Measurements from ENCODE around the gene DPH7. TPM values are rescaled to one million over a fixed set of nuclear protein-coding genes. Genes with fewer than 3 reads are reported as not detected.
A peak's percentile ranks its signal among the peaks of the same experiment; 100 is the strongest.
"Not testable (repeated sequence)": the region's sequence is repeated elsewhere in the genome, so short reads cannot be mapped to it uniquely, and the experiment has no call there.

Gene DPH7
- total RNA-seq, 3 donors from 2014 or later, result 34.1 to 37.7 (median 35.2) TPM

DNA sequence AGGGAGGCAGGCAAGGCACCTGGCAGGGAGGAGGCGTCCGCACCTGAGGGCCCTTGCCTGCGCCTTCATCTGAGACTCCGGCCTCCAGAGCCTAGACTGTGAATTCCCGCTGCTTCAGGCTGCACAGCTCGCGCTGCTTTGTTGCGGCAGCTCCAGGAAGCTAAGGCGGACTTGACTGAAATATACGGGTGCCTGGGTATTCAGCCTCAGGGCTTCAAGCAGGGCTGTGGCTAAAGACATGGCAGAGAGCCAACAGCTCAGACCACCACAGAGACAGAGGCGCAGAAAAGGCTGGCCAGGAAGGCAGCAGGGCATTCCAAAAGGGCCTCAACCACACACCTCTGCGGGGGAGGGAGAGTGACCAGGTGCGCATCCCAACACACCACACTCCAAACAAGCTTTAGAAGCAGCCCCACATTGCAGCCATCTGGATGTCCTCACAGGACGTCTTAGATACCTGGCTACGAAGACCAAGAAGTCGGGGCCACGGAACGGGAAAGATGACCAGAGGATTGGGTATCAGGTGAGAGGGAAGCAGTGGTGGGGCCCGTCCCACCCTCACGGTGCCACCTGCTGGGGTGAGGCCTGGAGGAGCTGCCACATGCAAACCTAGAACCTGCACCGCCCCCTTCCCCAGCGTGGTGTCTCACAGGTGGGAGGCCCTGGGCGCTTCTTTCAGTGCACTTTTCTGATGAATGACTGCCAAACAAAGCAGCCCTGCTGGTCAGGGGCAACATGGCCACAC lies 1.7 kb upstream of the DPH7 start:
- ATAC-seq (no peak), DNase-seq (no peak)
- Mint-ChIP-seq H3K4me1 (ENCODE audit: low read depth) (peaks cover 31% of the 10 kb centered on the region), H3K27me3 (ENCODE audit: low read depth) (no peaks in the 10 kb centered on the region), H3K4me3 (no peak overlapping the region), H3K9me3 (no peaks in the 10 kb centered on the region), H3K36me3 (ENCODE audit: insufficient read depth) (peaks cover 14% of the 10 kb centered on the region)

DNA sequence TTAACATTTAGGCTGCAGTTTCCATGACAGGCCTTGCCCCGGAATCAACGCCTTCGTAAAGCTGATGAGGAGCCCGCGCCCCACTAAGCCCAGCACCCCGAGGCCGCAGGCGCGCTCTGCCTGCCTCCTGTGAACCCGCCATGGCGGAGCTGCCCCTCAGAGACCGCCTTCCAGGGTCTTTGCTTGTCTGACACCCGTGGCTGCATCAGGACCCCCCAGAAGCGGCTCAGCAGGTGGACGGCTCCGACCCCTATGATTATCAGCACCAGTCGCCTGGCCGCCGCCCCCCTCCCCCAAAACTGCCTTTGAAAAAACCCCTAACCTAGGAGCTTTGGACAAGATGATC lies 507 bp upstream of the DPH7 start:
- peaks cover 20% of the 10 kb centered on the region for H3K36me3 Mint-ChIP-seq (ENCODE audit: insufficient read depth)
- peaks cover 33% of the 10 kb centered on the region for H3K4me1 Mint-ChIP-seq (ENCODE audit: low read depth)
- no peaks in the 10 kb centered on the region for H3K27me3 Mint-ChIP-seq (ENCODE audit: low read depth)
- no peaks in the 10 kb centered on the region for H3K9me3 Mint-ChIP-seq
- DNase-seq (no peak), ATAC-seq (no peak)
- H3K4me3 Mint-ChIP-seq, result peak overlapping the region; percentile 86

DNA sequence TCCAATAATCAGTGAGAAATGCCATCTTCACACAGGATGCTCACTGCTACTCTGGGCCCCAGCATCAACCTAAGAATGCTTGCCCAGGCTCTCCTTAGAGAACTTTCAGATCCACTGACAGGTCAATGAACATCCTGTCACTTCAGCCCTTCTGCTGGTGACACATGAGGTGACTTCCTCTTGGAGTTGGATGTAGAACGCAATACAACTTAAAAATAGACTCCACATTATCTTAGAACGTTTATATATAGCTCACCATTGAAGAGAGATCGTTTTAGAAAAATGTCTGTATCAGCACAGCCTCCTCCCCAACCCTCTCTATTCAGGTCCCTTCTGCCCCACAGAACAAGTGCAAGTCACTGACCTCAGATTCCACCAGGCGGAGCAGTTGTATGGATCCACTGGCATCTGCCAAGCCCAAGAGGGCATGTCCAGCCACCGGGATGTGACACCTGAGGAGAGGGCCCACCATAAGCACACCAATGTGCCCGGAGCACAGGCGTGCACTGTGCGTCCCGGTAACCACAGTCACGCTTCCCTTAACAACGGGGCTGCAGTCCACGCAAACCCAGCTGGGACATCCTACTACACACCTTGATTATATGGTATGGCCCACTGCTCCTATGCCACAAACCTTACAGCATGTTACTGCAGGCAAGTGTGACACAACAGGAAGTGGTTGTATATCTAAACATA lies 2.9 kb downstream of the DPH7 start:
- DNase-seq (no peak), ATAC-seq (no peak)
- Mint-ChIP-seq H3K4me3 (peak overlapping the region; percentile 20), H3K9me3 (no peaks in the 10 kb centered on the region), H3K27me3 (ENCODE audit: low read depth) (no peaks in the 10 kb centered on the region), H3K4me1 (ENCODE audit: low read depth) (peaks cover 34% of the 10 kb centered on the region), H3K36me3 (ENCODE audit: insufficient read depth) (peaks cover 20% of the 10 kb centered on the region)

DNA sequence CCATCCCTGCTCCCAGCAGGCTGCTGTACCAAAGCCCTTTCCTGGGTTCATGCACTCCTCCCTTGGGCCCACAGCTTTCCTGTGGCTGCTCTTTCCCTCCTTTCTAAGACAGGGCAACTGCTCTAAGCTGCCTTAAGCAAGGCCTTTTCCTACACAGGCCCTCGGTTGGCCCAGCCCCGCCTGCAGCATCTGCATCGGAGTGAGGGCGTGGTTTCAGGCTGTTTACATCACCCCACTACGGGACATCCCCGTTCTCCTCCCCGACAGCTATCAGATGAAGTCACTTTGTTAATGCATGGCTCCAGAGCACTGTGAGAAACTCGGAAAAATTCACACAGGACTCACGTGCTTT lies 3.4 kb downstream of the DPH7 start:
- H3K4me3 Mint-ChIP-seq, result no peak overlapping the region
- no peak for DNase-seq

DNA sequence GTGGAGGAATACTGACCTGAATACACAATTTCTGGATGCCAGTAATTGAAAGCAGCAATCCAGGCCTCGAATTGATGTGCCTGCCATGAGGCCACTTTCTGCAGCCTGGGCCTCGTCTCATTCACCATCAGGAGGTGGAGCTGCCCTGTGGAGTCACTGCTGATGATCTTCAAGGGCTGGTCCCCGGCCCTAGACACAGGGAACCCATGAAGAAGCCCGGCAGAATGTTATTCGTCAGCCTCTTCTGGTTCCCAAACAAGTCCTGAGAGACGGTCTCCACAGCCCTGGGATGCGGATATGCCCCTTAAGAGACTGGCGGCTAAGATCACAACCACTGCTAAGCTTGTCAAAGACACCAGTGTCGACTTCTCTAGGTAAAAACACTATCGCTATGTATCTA lies 4.5 kb downstream of the DPH7 start:
- H3K27me3 Mint-ChIP-seq (ENCODE audit: low read depth), result no peaks in the 10 kb centered on the region
- no peak for ATAC-seq

More for the DNA sequence above, 3.4 kb downstream of the DPH7 start:
- Mint-ChIP-seq H3K4me1 (ENCODE audit: low read depth) (peaks cover 38% of the 10 kb centered on the region), H3K9me3 (no peaks in the 10 kb centered on the region), H3K27me3 (ENCODE audit: low read depth) (no peaks in the 10 kb centered on the region), H3K36me3 (ENCODE audit: insufficient read depth) (peaks cover 25% of the 10 kb centered on the region)
- ATAC-seq, result no peak

DNA sequence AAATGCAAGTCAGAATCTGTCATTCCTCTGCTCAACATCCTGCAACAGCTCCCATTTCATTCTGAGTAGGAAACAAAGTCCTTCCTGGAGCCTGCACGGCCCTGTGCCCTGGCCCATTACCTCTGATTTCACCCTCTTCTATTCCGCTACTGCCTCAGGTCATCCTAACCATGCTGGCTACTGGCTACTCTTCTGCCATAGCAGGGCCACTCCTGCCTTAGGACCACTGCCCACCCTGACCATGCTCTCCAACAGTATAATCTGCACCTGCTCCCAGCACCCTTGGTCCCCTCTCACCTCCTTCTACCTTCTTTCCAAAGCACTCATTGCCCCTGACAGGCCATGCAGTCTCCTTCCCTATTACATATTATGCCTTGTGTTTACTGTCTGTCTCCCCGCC lies 8.2 kb downstream of the DPH7 start:
- no peaks in the 10 kb centered on the region for H3K27me3 Mint-ChIP-seq (ENCODE audit: low read depth)
- no peak overlapping the region for H3K4me3 Mint-ChIP-seq

More for the DNA sequence above, 4.5 kb downstream of the DPH7 start:
- peaks cover 26% of the 10 kb centered on the region for H3K36me3 Mint-ChIP-seq (ENCODE audit: insufficient read depth)
- peaks cover 37% of the 10 kb centered on the region for H3K4me1 Mint-ChIP-seq (ENCODE audit: low read depth)
- no peaks in the 10 kb centered on the region for H3K9me3 Mint-ChIP-seq
- DNase-seq, result no peak
- no peak overlapping the region for H3K4me3 Mint-ChIP-seq

DNA sequence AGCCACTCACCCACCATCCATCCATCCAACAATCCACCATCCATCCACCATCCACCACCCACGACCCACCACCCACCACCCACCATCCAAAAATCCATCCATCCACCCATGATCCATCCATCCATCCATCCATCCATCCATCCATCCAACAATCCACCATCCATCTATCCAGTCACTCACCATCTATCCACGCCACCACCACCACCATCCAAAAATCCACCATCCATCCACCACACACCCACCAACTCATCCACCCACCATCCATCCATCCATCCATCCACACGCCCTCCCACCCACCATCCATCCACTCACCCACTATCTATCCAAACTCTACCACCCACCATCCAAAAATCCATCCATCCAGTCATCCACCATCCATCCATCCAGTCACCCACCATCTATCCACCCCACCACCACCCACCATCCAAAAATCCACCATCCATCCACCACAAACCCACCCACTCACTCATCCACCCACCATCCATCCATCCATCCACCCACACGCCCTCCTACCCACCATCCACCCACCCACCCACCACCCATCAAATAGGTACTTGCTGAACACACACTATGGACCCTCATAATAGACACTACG lies 9.0 kb downstream of the DPH7 start:
- peaks cover 18% of the 10 kb centered on the region for H3K36me3 Mint-ChIP-seq (ENCODE audit: insufficient read depth)
- no peak for ATAC-seq
- DNase-seq, result no peak
- H3K4me1 Mint-ChIP-seq (ENCODE audit: low read depth), result peaks cover 9% of the 10 kb centered on the region
- H3K27me3 Mint-ChIP-seq (ENCODE audit: low read depth), result no peaks in the 10 kb centered on the region
- no peaks in the 10 kb centered on the region for H3K9me3 Mint-ChIP-seq
- H3K4me3 Mint-ChIP-seq, result no peak overlapping the region

More for the DNA sequence above, 8.2 kb downstream of the DPH7 start:
- Mint-ChIP-seq H3K36me3 (ENCODE audit: insufficient read depth) (peaks cover 23% of the 10 kb centered on the region), H3K9me3 (no peaks in the 10 kb centered on the region), H3K4me1 (ENCODE audit: low read depth) (peaks cover 13% of the 10 kb centered on the region)
- DNase-seq, result no peak
- no peak for ATAC-seq

DNA sequence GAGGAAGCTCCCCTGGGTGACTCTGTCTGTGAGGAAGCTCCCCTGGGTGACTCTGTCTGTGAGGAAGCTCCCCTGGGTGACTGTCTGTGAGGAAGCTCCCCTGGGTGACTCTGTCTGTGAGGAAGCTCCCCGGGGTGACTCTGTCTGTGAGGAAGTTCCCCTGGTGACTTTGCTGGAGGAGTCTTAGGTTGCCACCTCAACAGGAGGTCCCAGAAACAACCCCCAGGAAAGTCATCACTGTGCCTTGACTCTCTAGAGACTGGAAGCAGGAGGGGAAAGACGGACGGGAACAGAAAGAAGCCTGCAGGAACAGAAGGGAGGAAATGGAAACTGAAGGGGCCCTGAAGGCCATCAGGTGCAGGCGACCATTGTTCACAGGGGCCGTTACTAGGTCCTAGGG lies 10.3 kb downstream of the DPH7 start:
- peaks cover 27% of the 10 kb centered on the region for H3K36me3 Mint-ChIP-seq (ENCODE audit: insufficient read depth)
- ATAC-seq; H3K9me3 Mint-ChIP-seq; H3K4me3 Mint-ChIP-seq; DNase-seq; H3K27me3 Mint-ChIP-seq (ENCODE audit: low read depth): not testable (repeated sequence)
- peaks cover 17% of the 10 kb centered on the region for H3K4me1 Mint-ChIP-seq (ENCODE audit: low read depth)

DNA sequence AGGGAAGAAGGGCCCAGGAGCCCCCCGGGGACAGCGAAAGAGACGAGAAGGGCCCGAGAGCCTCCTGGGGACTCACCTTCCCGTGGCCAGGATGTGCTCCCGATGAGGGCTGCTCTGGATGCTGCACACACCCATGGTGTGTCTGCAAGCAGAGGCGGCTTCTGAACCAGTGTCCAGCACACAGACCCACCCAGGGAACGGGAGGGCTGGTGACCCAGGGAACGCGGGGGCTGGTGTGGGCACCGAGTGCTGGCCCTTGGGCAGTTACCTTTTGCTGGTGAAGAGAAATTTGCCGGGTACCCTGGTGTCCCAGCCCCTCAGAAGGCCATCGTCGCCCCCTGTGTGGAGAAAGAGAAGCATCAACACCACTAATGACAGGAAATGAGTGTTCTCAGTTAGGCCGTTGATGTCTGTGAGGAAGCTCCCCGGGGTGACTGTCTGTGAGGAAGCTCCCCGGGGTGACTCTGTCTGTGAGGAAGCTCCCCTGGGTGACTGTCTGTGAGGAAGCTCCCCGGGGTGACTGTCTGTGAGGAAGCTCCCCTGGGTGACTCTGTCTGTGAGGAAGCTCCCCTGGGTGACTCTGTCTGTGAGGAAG lies 13.8 kb downstream of the DPH7 start:
- DNase-seq (no peak), ATAC-seq (no peak)
- no peaks in the 10 kb centered on the region for H3K27me3 Mint-ChIP-seq (ENCODE audit: low read depth)
- peaks cover 10% of the 10 kb centered on the region for H3K4me1 Mint-ChIP-seq (ENCODE audit: low read depth)
- no peaks in the 10 kb centered on the region for H3K9me3 Mint-ChIP-seq
- peaks cover 28% of the 10 kb centered on the region for H3K36me3 Mint-ChIP-seq (ENCODE audit: insufficient read depth)
- H3K4me3 Mint-ChIP-seq, result no peak overlapping the region

DNA sequence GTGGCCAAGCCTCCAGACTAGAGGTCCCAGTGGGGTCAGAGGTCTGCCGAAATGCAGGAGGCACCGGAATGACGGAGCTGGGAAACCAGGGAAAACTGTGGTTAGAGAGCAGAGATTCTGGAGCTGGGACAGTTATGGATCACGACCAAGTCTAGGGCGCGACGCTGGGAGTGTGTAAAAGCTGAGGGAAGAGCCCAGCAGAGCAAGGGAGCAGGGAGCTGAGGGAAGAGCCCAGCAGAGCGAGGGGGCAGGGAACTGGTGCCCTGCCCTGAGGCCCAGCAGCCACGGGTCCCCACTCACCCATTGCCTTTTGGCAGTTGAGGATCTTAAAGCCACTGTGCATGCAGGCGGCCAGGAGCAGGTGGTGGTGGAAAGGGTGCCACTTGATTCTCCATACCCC lies 14.6 kb downstream of the DPH7 start:
- Mint-ChIP-seq H3K4me3 (no peak overlapping the region), H3K36me3 (ENCODE audit: insufficient read depth) (peaks cover 33% of the 10 kb centered on the region), H3K4me1 (ENCODE audit: low read depth) (peaks cover 10% of the 10 kb centered on the region), H3K27me3 (ENCODE audit: low read depth) (no peaks in the 10 kb centered on the region), H3K9me3 (no peaks in the 10 kb centered on the region)
- no peak for DNase-seq
- ATAC-seq, result no peak

DNA sequence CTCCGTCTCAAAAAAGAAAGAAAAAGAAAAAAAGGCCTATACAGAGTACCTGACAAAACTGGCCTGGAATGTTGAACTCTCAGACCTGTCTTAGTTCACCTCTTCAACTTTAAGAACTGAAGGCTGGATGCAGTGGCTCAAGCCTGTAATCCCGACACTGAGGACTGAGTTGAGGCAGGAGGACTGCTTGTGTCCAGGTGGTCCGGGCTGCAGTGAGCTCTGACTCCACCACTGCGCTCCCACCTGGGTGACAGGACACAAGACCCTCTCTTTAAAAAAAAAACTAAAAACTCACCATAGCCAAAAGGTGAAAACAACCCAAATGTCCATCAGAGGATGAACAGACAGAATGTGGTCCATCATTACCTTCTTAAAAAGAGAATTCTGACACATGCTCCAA lies 20.6 kb downstream of the DPH7 start:
- Mint-ChIP-seq H3K27me3 (ENCODE audit: low read depth) (no peaks in the 10 kb centered on the region), H3K4me3 (no peak overlapping the region), H3K9me3 (no peaks in the 10 kb centered on the region), H3K4me1 (ENCODE audit: low read depth) (no peaks in the 10 kb centered on the region), H3K36me3 (ENCODE audit: insufficient read depth) (peaks cover 34% of the 10 kb centered on the region)
- DNase-seq (no peak), ATAC-seq (no peak)

DNA sequence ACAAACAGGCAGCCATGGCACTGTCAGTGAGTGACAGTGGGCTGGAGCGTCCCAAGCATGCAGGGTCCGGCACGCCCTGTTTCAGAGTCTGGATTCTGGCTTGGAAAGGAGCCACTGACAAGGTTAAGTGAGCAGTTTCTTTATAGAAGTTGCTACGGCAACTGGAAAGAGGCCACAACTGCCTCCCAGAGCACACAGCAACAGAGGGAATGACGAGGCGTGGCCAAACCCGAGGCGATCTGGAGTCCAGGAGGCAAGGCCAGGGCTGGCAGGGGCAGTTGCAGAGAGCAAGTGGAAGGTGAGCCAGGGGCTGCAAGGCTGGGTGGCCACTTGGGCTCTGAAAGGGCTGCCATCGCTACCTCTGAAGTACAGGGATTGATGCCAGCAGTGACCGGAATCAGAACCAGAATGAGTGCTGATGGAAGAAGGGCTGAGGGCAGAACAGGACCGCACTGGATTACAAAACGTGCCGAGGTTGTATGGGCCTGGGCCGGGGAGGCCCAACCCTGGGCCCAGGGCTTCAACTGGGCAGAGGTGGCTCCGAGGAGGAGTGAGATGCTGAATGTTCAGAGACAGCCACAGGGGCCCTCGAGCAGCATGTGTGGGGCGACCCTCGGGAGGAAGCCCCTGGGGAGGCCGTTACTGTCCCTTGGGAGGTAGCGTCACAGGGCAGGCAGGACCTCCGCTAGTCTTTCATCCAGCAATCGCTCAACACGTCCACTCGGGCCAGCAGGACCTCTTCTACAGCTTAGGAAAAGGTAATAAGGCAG lies 22.5 kb downstream of the DPH7 start:
- no peaks in the 10 kb centered on the region for H3K27me3 Mint-ChIP-seq (ENCODE audit: low read depth)
- H3K9me3 Mint-ChIP-seq, result no peaks in the 10 kb centered on the region
- H3K4me1 Mint-ChIP-seq (ENCODE audit: low read depth), result peaks cover 5% of the 10 kb centered on the region
- H3K36me3 Mint-ChIP-seq (ENCODE audit: insufficient read depth), result peaks cover 28% of the 10 kb centered on the region
- ATAC-seq (no peak), DNase-seq (no peak)
- no peak overlapping the region for H3K4me3 Mint-ChIP-seq

DNA sequence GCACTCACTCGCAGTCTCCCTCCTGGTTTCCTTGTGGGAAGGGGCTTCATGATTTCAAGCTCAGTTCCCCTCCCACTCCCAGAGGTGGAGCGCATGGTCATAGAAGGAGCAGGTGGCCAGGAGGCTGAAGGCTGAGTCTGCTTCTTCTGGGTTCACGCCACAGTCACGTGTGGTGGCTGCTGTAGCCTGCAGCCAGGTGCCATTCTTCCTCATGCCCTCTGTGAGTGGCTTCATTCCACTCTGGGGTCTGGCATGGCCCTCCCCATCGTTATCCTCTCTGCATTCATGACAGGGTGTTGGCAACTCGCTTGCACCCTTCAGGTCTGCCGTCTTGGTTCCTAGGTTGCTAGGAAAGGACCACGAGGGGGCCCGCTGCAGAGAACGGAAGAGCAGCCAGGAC lies 23.5 kb downstream of the DPH7 start:
- no peak for DNase-seq
- Mint-ChIP-seq H3K4me1 (ENCODE audit: low read depth) (peaks cover 6% of the 10 kb centered on the region), H3K4me3 (no peak overlapping the region), H3K9me3 (no peaks in the 10 kb centered on the region), H3K36me3 (ENCODE audit: insufficient read depth) (peaks cover 27% of the 10 kb centered on the region), H3K27me3 (ENCODE audit: low read depth) (no peaks in the 10 kb centered on the region)
- ATAC-seq, result no peak

DNA sequence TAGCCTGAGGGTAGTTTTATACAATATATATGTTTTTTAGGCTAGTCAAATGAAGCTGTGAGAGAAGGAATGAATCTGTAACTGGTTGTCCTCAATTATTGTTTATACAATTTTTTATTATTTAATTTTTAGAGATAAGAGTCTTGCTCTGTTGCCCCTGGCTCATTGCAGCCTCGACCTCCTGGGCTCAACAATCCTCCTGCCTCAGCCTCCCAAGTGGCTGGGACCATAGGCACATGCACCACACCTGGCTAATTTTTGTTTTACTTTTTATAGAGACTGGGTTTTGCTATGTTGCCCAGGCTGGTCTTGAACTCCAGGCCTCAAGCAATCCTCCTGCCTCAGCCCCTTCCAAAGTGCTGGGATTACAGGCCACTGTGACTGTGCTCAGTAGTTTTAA lies 24.4 kb downstream of the DPH7 start:
- peaks cover 19% of the 10 kb centered on the region for H3K36me3 Mint-ChIP-seq (ENCODE audit: insufficient read depth)
- H3K9me3 Mint-ChIP-seq, result no peaks in the 10 kb centered on the region
- no peaks in the 10 kb centered on the region for H3K27me3 Mint-ChIP-seq (ENCODE audit: low read depth)
- no peak for DNase-seq
- H3K4me3 Mint-ChIP-seq, result no peak overlapping the region
- ATAC-seq, result no peak
- H3K4me1 Mint-ChIP-seq (ENCODE audit: low read depth), result peaks cover 12% of the 10 kb centered on the region
